ENCODE measurements around the gene CAMK1D.

The CAMK1D gene

DNA sequence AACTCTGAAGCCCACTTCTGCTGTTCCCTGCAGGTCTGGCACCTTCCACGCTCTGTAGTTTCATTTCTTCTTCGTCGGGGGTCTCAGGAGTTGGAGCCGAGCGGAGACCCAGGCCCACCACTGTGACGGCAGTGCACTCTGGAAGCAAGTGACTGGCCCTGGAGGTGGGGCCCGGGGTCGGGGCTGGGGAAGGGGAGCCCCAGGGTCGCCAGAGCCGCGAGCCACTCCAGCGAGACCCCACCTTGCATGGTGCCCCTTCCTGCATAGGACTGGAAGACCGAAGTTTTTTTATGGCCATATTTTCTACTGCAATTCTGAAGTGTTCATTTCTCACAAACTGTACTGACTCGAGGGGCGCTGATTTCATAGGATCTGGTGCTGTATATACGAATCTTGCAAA lies 479.4 kb downstream of the CAMK1D start:
- DNase-seq (ENCODE audit: low spot score), result no peak

- DNase-seq (ENCODE audit: low spot score), result no peak
These were observed 480.6 kb downstream of the CAMK1D start for GRCh38 chr10:12829831-12830390.

DNA sequence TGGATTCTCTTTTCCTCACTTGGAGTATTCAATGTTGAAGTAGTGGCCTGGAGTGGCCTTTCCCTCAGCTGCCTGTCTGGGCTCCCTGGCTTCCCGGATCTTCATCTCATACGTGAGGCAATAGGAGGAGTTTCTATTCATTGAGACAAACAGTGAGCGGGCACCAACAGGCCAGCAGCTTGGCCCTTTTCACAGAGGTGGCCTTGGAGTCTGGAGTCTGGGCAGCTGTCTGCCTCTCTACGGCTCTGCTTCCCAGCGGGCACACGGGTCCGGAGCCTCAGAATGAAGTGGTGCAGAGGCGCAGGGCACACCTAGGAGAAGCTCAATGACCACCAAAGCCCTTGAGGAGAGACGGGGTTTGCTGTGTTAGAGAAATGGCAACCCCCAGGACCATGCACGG lies 482.7 kb downstream of the CAMK1D start:
- no peak for DNase-seq (ENCODE audit: low spot score)

GRCh38 chr10:12833451-12833850 lies 484.1 kb downstream of the CAMK1D start:
- no peak for DNase-seq (ENCODE audit: low spot score)

- no peak for DNase-seq (ENCODE audit: low spot score)
These were observed 484.8 kb downstream of the CAMK1D start for GRCh38 chr10:12834116-12834665.

- no peak for DNase-seq (ENCODE audit: low spot score)
These were observed 485.4 kb downstream of the CAMK1D start for GRCh38 chr10:12834721-12835120.

DNA sequence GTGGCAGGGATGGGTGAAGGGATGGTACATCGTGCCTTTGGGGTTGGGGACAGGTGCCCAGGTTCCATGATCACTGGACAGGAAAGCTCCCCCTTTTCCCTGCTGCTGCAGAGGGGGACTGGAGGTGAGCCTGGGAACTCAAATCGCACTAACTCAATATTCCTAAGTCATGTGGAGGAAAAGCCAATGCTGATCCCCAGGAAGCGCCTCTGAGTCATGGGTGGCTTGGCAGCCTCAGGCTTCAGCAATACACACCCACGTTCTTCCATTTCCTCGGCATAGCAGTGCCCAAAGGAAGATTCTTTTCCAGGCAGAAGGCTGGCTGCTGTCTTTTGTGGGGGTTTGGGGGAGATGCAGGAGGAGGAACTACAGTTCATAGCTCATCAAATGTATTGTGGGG lies 486.4 kb downstream of the CAMK1D start:
- DNase-seq (ENCODE audit: low spot score), result peak; percentile 19

DNA sequence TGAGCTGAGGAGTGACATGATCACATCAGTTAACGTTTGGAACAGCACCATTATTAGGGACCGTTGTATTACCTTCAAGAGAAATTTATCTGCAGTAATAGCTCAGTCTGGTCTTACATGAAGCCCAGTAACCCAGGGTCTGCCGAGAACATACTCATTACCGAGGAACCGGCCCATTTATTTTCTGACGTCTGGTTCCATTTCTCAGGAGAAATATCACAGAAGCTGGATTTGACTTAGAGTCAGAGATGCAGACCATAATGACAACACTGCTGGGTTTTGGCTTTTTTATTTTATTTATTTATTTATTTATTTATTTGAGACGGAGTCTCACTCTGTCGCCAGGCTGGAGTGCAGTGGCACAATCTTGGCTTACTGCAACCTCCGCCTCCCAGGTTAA lies 489.0 kb downstream of the CAMK1D start:
- DNase-seq (ENCODE audit: low spot score), result no peak

GRCh38 chr10:12838995-12839927 lies 489.9 kb downstream of the CAMK1D start:
- DNase-seq (ENCODE audit: low spot score), result no peak

DNA sequence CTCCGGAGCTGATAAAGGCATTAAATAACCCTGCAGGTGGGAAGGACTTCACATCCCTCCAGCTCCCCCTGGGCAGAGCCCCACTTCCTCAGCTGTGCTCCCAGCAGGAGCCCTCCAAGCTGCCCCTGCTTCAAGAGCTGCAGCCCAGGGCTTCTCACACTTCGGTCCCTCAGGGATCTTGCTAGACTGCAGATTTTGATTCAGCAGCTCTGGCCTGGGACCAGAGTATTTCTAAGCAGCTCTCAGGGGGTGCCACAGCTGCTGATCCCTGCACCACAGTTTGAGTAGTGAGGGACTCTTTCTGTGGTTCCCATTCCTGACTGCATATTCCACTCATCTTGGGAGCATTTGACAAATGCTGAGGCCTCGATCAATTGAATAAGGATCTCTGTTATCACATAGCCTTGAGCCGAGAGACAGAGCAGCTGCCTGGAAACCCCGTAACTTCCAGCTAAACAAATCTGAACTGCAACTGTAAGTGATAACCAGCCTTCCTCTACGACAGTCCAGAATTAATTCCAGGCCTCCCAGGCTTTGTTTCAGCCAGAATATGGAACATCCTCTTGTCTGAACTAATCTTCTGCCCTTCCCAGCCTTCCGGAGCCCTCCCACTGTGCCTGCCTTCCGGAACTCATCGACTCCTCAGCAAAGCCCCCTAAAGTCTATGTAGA lies 490.7 kb downstream of the CAMK1D start:
- DNase-seq (ENCODE audit: low spot score), result no peak

GRCh38 chr10:12841426-12841825 lies 492.1 kb downstream of the CAMK1D start:
- DNase-seq (ENCODE audit: low spot score), result no peak

DNA sequence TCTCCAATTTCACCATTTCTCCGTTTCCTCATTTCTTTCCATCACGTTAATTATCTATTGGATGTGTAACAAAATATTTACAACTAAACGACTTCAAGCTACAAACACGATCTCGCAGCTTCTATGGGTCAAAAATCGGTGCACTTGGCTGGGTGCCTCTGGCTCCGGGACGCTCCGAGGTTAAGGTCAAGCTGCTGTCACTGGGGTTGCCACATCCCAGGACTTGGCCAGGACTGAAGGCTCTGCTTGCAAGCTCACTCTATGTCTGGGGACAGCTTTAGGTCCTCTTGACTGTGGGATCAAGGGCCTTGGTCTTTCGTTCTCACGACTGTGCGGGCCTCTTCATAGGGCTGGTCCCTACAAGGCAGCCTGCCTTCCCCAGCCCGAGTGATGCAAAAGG lies 492.5 kb downstream of the CAMK1D start:
- DNase-seq (ENCODE audit: low spot score), result no peak

DNA sequence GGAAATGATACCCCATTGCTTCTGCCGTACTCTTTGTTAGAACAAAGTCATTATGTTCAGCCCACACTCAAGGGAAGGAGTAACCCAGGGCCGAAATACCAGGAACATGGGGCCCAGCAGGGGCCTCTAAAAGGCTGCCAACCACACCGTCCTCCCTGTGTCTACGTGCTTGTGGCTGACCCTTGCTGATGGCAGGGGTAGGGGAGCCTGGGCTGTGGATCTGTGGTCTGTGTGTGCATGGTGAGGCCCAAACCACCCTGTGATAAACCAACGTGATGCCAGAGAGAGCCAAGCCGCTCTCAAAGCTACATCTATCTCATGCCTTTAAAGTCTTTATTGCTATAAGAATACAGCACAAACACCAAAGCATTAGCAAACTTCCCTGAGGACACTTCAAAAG lies 493.0 kb downstream of the CAMK1D start:
- no peak for DNase-seq (ENCODE audit: low spot score)

DNA sequence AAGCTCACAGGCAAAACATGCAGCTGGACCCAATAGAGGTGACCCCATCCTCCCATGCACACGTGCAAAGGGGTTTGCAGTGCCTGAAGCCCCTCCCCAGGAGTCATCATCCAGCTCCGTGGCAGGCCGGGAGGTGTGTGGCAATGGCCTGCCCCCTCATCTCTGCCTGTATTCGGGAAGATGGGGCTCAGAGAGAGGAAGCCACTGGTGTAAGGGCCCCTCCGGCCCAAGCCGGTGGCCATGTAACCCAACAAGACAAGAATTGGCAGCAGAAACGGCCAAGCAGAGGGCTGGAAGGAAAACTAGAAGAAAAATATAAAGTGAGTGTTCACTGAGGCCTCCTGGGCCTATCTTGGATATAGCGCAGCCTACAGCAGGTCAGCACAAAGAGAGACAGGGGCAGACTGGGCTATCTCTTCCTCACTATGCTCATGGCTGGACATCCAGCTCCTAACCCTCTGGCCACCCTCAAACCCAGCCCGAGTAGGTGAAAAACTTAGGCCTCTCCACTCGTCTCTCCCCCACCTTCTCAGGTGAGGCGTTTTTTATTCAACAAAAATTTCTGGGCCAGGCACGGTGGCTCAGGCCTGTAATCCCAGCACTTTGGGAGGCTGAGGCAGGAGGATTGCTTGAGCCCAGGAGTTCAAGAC lies 494.1 kb downstream of the CAMK1D start:
- no peak for DNase-seq (ENCODE audit: low spot score)

DNA sequence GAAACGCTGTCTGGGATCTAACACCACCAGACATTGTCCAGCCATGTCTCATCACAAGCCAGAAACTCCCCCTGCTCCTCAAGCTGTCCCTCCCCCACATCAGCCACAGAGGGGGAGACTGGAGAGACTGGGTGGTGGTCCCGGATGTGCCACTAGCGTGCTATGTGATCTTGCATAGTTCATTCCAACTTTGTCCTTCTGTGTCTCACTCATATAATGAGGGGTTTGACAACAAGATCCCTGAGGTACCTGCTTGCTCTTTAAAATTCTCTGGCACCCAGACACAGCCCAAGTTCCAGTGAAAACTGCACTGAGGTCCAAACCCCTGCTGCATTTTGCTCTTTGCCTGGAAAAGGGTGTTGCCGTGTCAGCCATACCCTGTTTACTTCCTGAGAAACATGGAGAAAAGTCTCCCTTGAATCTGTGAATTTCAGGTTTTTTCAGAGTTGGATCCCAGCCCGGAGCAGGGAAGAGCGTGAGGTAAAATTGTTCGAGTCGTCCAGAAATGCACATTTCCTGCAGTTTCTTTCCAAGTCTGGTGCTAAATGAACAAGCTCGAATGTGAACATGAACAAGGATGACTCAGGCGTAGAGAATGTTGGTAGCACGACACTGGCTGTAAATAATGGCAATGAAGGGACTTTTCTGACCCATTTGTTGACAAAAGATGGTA lies 495.6 kb downstream of the CAMK1D start:
- DNase-seq (ENCODE audit: low spot score), result peak; percentile 59

- DNase-seq (ENCODE audit: low spot score), result no peak
These were observed 497.4 kb downstream of the CAMK1D start for GRCh38 chr10:12846718-12847117.

DNA sequence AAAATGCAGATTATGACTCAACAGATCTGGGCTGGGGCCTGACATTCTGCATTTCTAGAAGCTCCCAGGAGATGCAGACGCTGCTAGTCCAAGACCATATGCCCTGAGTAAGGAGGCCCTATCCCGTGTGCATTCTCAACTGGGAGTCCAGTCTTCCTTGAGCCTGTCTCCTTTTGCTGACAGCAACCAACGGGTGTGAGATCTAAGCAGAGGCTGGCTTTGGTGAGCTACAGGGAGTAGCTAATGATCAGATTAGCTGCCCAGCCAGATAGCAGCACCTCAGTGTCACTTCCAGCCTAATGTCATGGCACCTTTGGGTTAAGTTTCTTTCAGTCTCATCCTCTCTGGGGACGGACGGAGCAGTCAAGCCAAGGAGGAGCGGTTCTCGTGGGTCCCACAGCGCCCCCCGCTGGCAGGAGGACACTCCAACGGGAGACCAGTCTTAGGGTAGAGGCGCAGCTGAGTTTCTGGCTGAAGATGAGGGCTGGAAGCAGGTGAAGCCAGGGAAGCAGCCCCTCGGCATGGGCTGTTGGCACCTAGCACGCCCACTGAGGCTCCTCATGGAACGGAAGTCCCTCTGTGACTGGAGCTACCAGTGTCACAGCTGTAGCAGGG lies 498.1 kb downstream of the CAMK1D start:
- DNase-seq (ENCODE audit: low spot score), result no peak

- no peak for DNase-seq (ENCODE audit: low spot score)
These were observed 499.3 kb downstream of the CAMK1D start for GRCh38 chr10:12848439-12849173.

DNA sequence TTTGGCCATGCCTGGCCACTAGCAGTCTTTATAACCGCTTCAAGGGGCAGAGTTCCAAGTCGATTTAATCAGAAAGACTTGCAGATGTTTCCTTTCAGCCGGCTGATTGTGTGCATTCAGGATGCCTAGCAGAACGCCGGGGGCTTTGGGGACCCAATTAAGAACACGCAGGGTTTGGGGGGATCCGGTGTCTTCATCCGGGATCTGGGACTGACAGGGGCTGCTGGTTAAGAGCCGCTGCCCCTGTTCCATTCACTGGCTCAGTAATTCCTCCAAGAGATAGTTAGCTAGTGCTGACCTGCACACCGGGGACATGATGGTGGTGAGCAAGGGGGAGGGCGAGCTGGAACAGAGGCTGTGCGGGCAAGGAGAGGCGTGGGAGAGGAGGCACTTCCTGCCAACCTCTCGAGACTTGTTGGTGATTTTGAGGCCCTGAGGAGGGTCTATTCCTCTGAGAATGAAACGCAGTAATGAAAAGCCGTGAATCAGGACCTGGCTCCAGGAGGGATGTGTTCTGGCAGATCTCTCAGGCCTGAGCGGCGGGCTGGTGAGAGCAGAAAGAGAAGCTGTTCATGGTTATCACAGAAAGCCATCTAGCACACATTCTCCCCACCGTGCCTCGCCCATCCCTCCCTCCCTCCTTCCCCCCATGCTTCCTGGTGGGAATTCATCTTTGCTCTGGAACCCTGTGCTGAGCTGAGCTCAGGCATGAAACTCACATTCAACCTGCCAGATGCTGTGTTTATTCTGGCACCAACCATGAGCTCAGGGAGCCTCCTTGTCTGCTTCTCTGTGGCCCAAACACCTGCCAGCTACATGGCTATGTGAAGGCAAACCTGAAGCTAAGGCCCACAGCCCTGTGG lies 500.2 kb downstream of the CAMK1D start:
- no peak for DNase-seq (ENCODE audit: low spot score)

DNA sequence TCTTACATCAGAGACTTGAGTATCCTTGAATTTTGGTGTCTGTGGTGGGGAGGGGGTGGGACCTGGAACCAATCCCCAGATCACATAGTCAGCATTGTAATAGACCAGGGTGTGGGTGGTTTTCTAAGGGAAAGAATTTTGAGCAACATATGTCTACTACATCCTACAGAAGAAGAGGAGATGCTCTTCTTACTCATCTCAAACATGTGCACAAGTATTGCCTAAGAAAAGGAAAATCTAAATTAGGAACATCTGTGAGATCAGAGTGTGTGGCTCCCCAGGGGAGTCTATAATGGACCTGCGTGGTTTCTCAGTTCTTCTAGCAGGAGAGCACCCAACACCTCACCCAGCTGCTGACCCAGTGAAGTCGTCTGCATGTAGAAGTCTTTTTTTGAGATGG lies 503.3 kb downstream of the CAMK1D start:
- DNase-seq (ENCODE audit: low spot score), result no peak
